GM12864 (cell line): ENCODE results near the gene NCBP1.
A peak's percentile ranks its signal among the peaks of the same experiment; 100 is the strongest.
"Not testable (repeated sequence)": the region's sequence is repeated elsewhere in the genome, so short reads cannot be mapped to it uniquely, and the experiment has no call there.

Experiments used
- DNase-seq: peaks from one replicate; pipeline ENCODE4 v3.0.0-alpha.2; 2011; ENCODE audit warnings: low read depth
- H3K4me3 ChIP-seq: 2 replicates; pipeline ENCODE4 v1.5.1; 2011; ENCODE audit warnings: mild to moderate bottlenecking, low read depth, low read length, control low read depth
- CTCF ChIP-seq: IDR thresholded peaks from 2 replicates; pipeline ENCODE4 v1.5.1; 2011; ENCODE audit warnings: low read depth, mild to moderate bottlenecking, moderate library complexity, low read length, control low read depth, inconsistent platforms; ENCODE audit errors: missing control alignments

Gene NCBP1

GRCh38 chr9:97632985-97633858 is at the start of gene NCBP1, which contains the start of gene TSTD2:
Gene NCBP1 (plus strand): TSS chr9:97633821. CDS start chr9:97633882, 61 bp downstream.
Gene TSTD2 (minus strand): TSS chr9:97633368. CDS start chr9:97627562, 5,806 bp downstream.
- TF ChIP-seq CTCF = no peak

GRCh38 chr9:97584778-97585177 is 48.8 kb upstream of the NCBP1 start:
- H3K4me3 ChIP-seq, DNase-seq: not testable (repeated sequence)

More at GRCh38 chr9:97632985-97633858, at the start of gene NCBP1, which contains the start of gene TSTD2:
- H3K4me3 ChIP-seq = peak within 1 kb of the TSS; percentile 70
- DNase-seq = peak; percentile 92

GRCh38 chr9:97586909-97587308 is 46.7 kb upstream of the NCBP1 start:
- DNase-seq, H3K4me3 ChIP-seq: not testable (repeated sequence)

- DNase-seq = no peak
- TF ChIP-seq CTCF = no peak
- no peak overlapping the region for H3K4me3 ChIP-seq
These were observed 42.1 kb upstream of the NCBP1 start for GRCh38 chr9:97591535-97591934.

GRCh38 chr9:97592126-97592525 is 41.5 kb upstream of the NCBP1 start:
- no peak overlapping the region for H3K4me3 ChIP-seq
- TF ChIP-seq CTCF = no peak
- DNase-seq = no peak

- H3K4me3 ChIP-seq = no peak overlapping the region
- TF ChIP-seq CTCF = no peak
- DNase-seq = no peak
These were observed 39.7 kb upstream of the NCBP1 start for GRCh38 chr9:97593960-97594359.

- DNase-seq = no peak
- H3K4me3 ChIP-seq = no peak overlapping the region
- no peak for TF ChIP-seq CTCF
These were observed 39.2 kb upstream of the NCBP1 start for GRCh38 chr9:97594381-97594921.

GRCh38 chr9:97596906-97597305 is 36.7 kb upstream of the NCBP1 start:
- no peak overlapping the region for H3K4me3 ChIP-seq
- no peak for DNase-seq
- TF ChIP-seq CTCF = no peak
